ENCODE results near the gene SMIM34.
"Not testable (repeated sequence)": the region's sequence is repeated elsewhere in the genome, so short reads cannot be mapped to it uniquely, and the experiment has no call there.

- TF ChIP-seq, protein P1, sequence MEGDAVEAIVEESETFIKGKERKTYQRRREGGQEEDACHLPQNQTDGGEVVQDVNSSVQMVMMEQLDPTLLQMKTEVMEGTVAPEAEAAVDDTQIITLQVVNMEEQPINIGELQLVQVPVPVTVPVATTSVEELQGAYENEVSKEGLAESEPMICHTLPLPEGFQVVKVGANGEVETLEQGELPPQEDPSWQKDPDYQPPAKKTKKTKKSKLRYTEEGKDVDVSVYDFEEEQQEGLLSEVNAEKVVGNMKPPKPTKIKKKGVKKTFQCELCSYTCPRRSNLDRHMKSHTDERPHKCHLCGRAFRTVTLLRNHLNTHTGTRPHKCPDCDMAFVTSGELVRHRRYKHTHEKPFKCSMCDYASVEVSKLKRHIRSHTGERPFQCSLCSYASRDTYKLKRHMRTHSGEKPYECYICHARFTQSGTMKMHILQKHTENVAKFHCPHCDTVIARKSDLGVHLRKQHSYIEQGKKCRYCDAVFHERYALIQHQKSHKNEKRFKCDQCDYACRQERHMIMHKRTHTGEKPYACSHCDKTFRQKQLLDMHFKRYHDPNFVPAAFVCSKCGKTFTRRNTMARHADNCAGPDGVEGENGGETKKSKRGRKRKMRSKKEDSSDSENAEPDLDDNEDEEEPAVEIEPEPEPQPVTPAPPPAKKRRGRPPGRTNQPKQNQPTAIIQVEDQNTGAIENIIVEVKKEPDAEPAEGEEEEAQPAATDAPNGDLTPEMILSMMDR (conservative IDR thresholded peaks at IDR 0.05; ENCODE audit: low read length) = not testable (repeated sequence)
- TF ChIP-seq EZH2phosphoT487 (IDR thresholded peaks at IDR 0.05; ENCODE audit: borderline replicate concordance, low read depth, low read length) = not testable (repeated sequence)
Measured at GRCh38 chr21:34456180-34456579, 32.4 kb upstream of the SMIM34 start.
